GM18519 (cell line): ENCODE results near the gene BPTF.
"Not testable (repeated sequence)": the region's sequence is repeated elsewhere in the genome, so short reads cannot be mapped to it uniquely, and the experiment has no call there.

Experiments used
- ATAC-seq: cut with Tn5 transposase; IDR thresholded peaks from one replicate; pipeline ENCODE4 v1.9.1; 2021; ENCODE audit warnings: mild to moderate bottlenecking, moderate library complexity; ENCODE audit not compliant: unreplicated experiment, low FRiP score

The BPTF gene

GRCh38 chr17:67867591-67867990 is 42.3 kb downstream of the BPTF start:
- ATAC-seq = no peak

- no peak for ATAC-seq
These were observed 42.9 kb downstream of the BPTF start for GRCh38 chr17:67868176-67868575.

- ATAC-seq = no peak
These were observed 54.4 kb downstream of the BPTF start for GRCh38 chr17:67879662-67880061.

- ATAC-seq = no peak
These were observed 55.8 kb downstream of the BPTF start for GRCh38 chr17:67881083-67881482.

- no peak for ATAC-seq
These were observed 59.4 kb downstream of the BPTF start for GRCh38 chr17:67884741-67885140.

GRCh38 chr17:67891481-67892119 is 66.3 kb downstream of the BPTF start:
- no peak for ATAC-seq

GRCh38 chr17:67902511-67903231 is 77.4 kb downstream of the BPTF start:
- no peak for ATAC-seq

- not testable (repeated sequence) for ATAC-seq
These were observed 80.0 kb downstream of the BPTF start for GRCh38 chr17:67905298-67905697.

GRCh38 chr17:67910117-67910803 is 85.0 kb downstream of the BPTF start:
- ATAC-seq = not testable (repeated sequence)

- ATAC-seq = no peak
These were observed 85.9 kb downstream of the BPTF start for GRCh38 chr17:67911059-67911782.

- ATAC-seq = no peak
These were observed 86.8 kb downstream of the BPTF start for GRCh38 chr17:67912088-67912487.

GRCh38 chr17:67912656-67913055 is 87.4 kb downstream of the BPTF start:
- no peak for ATAC-seq

- ATAC-seq = no peak
These were observed 94.9 kb downstream of the BPTF start for GRCh38 chr17:67920212-67920611.

- ATAC-seq = no peak
These were observed 97.2 kb downstream of the BPTF start for GRCh38 chr17:67922503-67922902.

- ATAC-seq = not testable (repeated sequence)
These were observed 103.5 kb downstream of the BPTF start for GRCh38 chr17:67928842-67929241.

GRCh38 chr17:67931227-67931626 is 105.9 kb downstream of the BPTF start:
- ATAC-seq = no peak

GRCh38 chr17:67942810-67943209 is 117.5 kb downstream of the BPTF start:
- ATAC-seq = no peak

- no peak for ATAC-seq
These were observed 118.7 kb downstream of the BPTF start for GRCh38 chr17:67944035-67944434.

- ATAC-seq = no peak
These were observed 121.2 kb downstream of the BPTF start for GRCh38 chr17:67946513-67946912.

- ATAC-seq = no peak
These were observed 122.1 kb downstream of the BPTF start for GRCh38 chr17:67947325-67947813.

- no peak for ATAC-seq
These were observed 125.6 kb downstream of the BPTF start for GRCh38 chr17:67950945-67951344.
